DND-41 (cell line): ENCODE data around the gene SMYD4.
"Not testable (repeated sequence)": the region's sequence is repeated elsewhere in the genome, so short reads cannot be mapped to it uniquely, and the experiment has no call there.

Source experiments
- ATAC-seq: fragments of 200-7000 bp; cut with Tn5 transposase; 3 replicates; pipeline ENCODE4 v1.9.1; 2021; ENCODE audit warnings: low read depth; ENCODE audit not compliant: insufficient read depth
- DNase-seq: peaks from one replicate; pipeline ENCODE4 v3.0.0-alpha.2; 2020
- H2AFZ ChIP-seq: 2 replicates; pipeline ENCODE4 v1.6.0; 2012; ENCODE audit warnings: low read depth, low read length
- H3K27ac ChIP-seq: 2 replicates; pipeline ENCODE4 v1.5.1; 2012; ENCODE audit warnings: low read length, inconsistent platforms
- H3K27me3 ChIP-seq: fragments of 200-600 bp; sonication (generic); 2 replicates; pipeline ENCODE4 v1.6.0; 2012; ENCODE audit warnings: low read length, mild to moderate bottlenecking, inconsistent platforms; ENCODE audit not compliant: insufficient read depth, poor library complexity
- H3K36me3 ChIP-seq: 2 replicates; pipeline ENCODE4 v1.5.1; 2012; ENCODE audit warnings: low read length, inconsistent platforms; ENCODE audit not compliant: insufficient read depth
- H3K4me1 ChIP-seq: 2 replicates; pipeline ENCODE4 v1.5.1; 2012; ENCODE audit warnings: mild to moderate bottlenecking, low read length; ENCODE audit not compliant: insufficient read depth
- H3K4me2 ChIP-seq: 2 replicates; pipeline ENCODE4 v1.6.0; 2012; ENCODE audit warnings: mild to moderate bottlenecking, moderate library complexity, low read length, inconsistent platforms; ENCODE audit not compliant: insufficient read depth
- H3K4me3 ChIP-seq, 2 experiments: fragments of 200-600 bp in 1 of 2; shearing (Covaris generic) in 1 of 2; 2 replicates each; pipeline ENCODE4 v1.5.1; 2012 to 2016; ENCODE audit warnings: inconsistent platforms in 2 of 2, low read length in 2 of 2, mild to moderate bottlenecking in 2 of 2, low read depth in 1 of 2, moderate library complexity in 1 of 2
- H3K79me2 ChIP-seq: 2 replicates; pipeline ENCODE4 v1.6.0; 2012; ENCODE audit warnings: low read length, inconsistent platforms; ENCODE audit not compliant: insufficient read depth
- H3K9ac ChIP-seq: 2 replicates; pipeline ENCODE4 v1.6.0; 2012; ENCODE audit warnings: low read depth, mild to moderate bottlenecking, inconsistent platforms, low read length, moderate library complexity
- H3K9me3 ChIP-seq: 2 replicates; pipeline ENCODE4 v1.5.1; 2012; ENCODE audit warnings: low read length, moderate library complexity, mild to moderate bottlenecking, inconsistent platforms; ENCODE audit not compliant: insufficient read depth, severe bottlenecking
- H4K20me1 ChIP-seq: 2 replicates; pipeline ENCODE4 v1.6.0; 2012; ENCODE audit warnings: low read length; ENCODE audit not compliant: insufficient read depth
- EZH2 ChIP-seq: IDR thresholded peaks from 3 replicates; pipeline ENCODE4 v1.6.1; 2012; ENCODE audit warnings: borderline replicate concordance, low read depth, mild to moderate bottlenecking, moderate library complexity, low read length, inconsistent platforms; ENCODE audit not compliant: severe bottlenecking
- TF ChIP-seq, protein P1 (sequence below): IDR thresholded peaks from 2 replicates; pipeline ENCODE4 v1.5.1; 2012; ENCODE audit warnings: borderline replicate concordance, low read length, moderate library complexity, mild to moderate bottlenecking; ENCODE audit not compliant: poor library complexity, severe bottlenecking; ENCODE audit errors: extremely low read depth

The SMYD4 gene

DNA sequence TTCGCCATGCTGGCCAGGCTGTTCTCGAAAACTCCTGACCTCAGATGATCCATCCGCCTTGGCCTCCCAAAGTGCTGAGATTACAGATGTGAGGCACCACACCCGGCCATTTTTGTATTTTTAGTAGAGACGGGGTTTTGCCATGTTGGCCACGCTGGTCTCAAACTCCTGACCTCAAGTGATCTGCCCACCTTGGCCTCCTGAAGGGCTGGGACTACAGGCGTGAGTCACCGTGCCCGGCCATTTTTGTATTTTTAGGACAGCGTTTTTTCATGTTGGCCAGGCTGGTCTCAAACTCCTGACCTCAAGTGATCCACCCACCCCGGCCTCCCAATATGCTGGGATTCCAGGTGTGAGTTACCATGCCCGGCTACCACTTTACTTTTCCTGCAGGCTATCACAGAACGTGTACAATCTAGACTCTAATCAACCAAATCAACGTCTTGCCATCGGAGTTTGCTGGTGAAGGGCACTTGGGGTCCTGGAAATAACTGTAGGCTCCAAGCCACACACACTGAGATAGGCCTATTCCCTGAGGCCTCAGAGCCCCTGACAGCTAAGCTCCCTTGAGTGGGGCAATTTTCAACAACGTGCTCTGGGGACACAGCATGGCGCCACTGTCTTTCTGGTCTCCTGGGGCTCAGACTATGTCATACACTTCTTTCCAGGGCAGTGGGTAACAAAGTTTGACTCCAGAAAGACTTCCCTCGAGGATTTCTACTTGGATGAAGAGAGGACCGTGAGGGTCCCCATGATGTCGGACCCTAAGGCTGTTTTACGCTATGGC is 55.1 kb downstream of the SMYD4 start:
- Histone ChIP-seq H2AFZ (no peak overlapping the region), H3K27ac (no peak overlapping the region), H3K36me3 (peaks cover 29% of the 10 kb centered on the region), H3K79me2 (no peaks in the 10 kb centered on the region), H4K20me1 (no peaks in the 10 kb centered on the region), H3K4me3 (no peak overlapping the region), H3K27me3 (no peaks in the 10 kb centered on the region), H3K4me1 (peaks cover 17% of the 10 kb centered on the region), H3K9ac (no peak overlapping the region), H3K4me2 (no peak overlapping the region), H3K9me3 (no peaks in the 10 kb centered on the region)
- DNase-seq, result no peak
- TF ChIP-seq, protein P1, sequence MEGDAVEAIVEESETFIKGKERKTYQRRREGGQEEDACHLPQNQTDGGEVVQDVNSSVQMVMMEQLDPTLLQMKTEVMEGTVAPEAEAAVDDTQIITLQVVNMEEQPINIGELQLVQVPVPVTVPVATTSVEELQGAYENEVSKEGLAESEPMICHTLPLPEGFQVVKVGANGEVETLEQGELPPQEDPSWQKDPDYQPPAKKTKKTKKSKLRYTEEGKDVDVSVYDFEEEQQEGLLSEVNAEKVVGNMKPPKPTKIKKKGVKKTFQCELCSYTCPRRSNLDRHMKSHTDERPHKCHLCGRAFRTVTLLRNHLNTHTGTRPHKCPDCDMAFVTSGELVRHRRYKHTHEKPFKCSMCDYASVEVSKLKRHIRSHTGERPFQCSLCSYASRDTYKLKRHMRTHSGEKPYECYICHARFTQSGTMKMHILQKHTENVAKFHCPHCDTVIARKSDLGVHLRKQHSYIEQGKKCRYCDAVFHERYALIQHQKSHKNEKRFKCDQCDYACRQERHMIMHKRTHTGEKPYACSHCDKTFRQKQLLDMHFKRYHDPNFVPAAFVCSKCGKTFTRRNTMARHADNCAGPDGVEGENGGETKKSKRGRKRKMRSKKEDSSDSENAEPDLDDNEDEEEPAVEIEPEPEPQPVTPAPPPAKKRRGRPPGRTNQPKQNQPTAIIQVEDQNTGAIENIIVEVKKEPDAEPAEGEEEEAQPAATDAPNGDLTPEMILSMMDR, result no peak
- no peak for TF ChIP-seq EZH2
- ATAC-seq, result no peak

DNA sequence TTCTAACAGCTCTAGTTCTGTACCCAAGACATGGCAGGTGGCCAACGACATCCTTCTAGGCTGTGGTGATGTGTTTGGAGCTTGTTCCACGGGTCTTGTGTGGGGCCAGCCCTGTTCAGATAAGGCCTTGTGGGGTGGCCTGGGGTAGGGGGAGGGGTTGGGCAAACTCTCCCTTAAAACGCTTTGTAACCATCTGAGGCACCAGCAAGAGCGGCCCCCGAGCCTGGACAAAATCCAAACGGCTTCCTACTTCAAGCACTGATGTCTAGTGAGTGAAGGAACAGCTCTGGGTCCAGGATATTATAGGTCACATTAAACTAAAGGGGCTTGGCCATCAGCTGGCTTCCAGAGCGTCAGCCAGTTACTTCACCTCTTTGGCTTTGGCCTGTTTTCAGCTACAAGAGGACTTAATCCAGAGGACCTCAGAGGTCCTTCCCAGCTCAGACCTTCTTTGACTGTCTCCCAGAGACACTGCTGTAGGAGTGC is 56.0 kb downstream of the SMYD4 start:
- TF ChIP-seq EZH2, result no peak
- TF ChIP-seq, protein P1, result no peak
- ATAC-seq, result no peak
- Histone ChIP-seq H3K9ac (no peak overlapping the region), H3K27me3 (no peaks in the 10 kb centered on the region), H3K9me3 (no peaks in the 10 kb centered on the region), H2AFZ (no peak overlapping the region), H3K4me3 (no peak overlapping the region), H3K4me1 (peaks cover 22% of the 10 kb centered on the region), H3K79me2 (no peaks in the 10 kb centered on the region), H3K27ac (no peak overlapping the region), H3K36me3 (peaks cover 25% of the 10 kb centered on the region), H3K4me2 (no peak overlapping the region), H4K20me1 (no peaks in the 10 kb centered on the region)
- DNase-seq, result no peak

DNA sequence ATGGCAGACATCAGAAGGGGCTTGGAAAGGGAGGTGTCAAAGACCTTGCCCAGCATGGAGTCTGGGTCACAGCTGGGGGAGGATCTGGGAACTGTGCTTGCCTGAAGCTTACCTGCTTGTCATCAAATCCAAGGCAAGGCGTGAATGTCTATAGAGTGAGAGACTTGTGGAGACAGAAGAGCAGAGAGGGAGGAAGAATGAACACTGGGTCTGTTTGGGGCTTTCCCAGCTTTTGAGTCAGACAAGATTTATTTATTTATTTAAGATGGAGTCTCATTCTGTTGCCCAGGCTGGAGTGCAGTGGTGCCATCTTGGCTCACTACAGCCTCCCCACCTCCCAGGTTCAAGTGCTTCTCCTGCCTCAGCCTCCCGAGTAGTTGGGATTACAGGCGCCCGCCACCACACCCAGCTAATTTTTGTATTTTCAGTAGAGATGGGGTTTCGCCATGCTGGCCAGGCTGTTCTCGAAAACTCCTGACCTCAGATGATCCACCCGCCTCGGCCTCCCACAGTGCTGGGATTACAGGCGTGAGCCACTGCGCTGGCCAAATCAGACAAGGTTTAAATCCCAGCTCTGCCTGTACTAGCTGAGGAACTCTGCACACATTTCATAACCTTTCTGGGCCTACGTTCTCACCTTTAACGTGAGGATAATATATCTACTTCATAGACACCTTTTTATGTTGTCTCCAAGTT is 56.6 kb downstream of the SMYD4 start:
- H3K27me3 ChIP-seq, H4K20me1 ChIP-seq, H3K9ac ChIP-seq, H3K27ac ChIP-seq, H2AFZ ChIP-seq, ATAC-seq, H3K79me2 ChIP-seq, H3K9me3 ChIP-seq, DNase-seq, H3K4me2 ChIP-seq, H3K4me3 ChIP-seq: not testable (repeated sequence)
- peaks cover 22% of the 10 kb centered on the region for H3K4me1 ChIP-seq
- peaks cover 20% of the 10 kb centered on the region for H3K36me3 ChIP-seq
